ENCODE measurements around the gene INHA.

INHA gene

GRCh38 chr2:219557791-219558785, 14.0 kb upstream of the INHA start:
- DNase-seq, result no peak
- Histone ChIP-seq H3K36me3 (peaks cover 5% of the 10 kb centered on the region), H3K27me3 (ENCODE audit: insufficient read depth, low read depth, severe bottlenecking) (no peaks in the 10 kb centered on the region)

GRCh38 chr2:219559156-219559915, 12.8 kb upstream of the INHA start:
- DNase-seq, result peak; percentile 8
- no peaks in the 10 kb centered on the region for H3K9me3 ChIP-seq (ENCODE audit: severe bottlenecking)
- peaks cover 16% of the 10 kb centered on the region for H3K36me3 ChIP-seq
- no peak overlapping the region for H3K27ac ChIP-seq
- H3K4me3 ChIP-seq (ENCODE audit: low read depth, low read length), result no peak overlapping the region
- H3K27me3 ChIP-seq (ENCODE audit: insufficient read depth, low read depth, severe bottlenecking), result no peaks in the 10 kb centered on the region
- TF ChIP-seq CTCF (IDR thresholded peaks at IDR 0.05; ENCODE audit: low read depth, low read length), result no peak

More at GRCh38 chr2:219557791-219558785, 14.0 kb upstream of the INHA start:
- H3K4me3 ChIP-seq (ENCODE audit: low read depth, low read length), result no peak overlapping the region
- H3K27ac ChIP-seq, result no peak overlapping the region
- H3K9me3 ChIP-seq (ENCODE audit: severe bottlenecking), result no peaks in the 10 kb centered on the region
- TF ChIP-seq CTCF (IDR thresholded peaks at IDR 0.05; ENCODE audit: low read depth, low read length), result no peak

GRCh38 chr2:219560037-219560892, 11.8 kb upstream of the INHA start:
- Histone ChIP-seq H3K27ac (no peak overlapping the region; the same call in 1 of the 2 replicates), H3K4me3 (ENCODE audit: low read depth, low read length) (no peak overlapping the region), H3K27me3 (ENCODE audit: insufficient read depth, low read depth, severe bottlenecking) (no peaks in the 10 kb centered on the region), H3K9me3 (ENCODE audit: severe bottlenecking) (no peaks in the 10 kb centered on the region), H3K36me3 (peaks cover 25% of the 10 kb centered on the region)
- DNase-seq, result no peak
- peak; percentile 65 for TF ChIP-seq CTCF (IDR thresholded peaks at IDR 0.05; ENCODE audit: low read depth, low read length)

GRCh38 chr2:219560893-219561178, 11.3 kb upstream of the INHA start:
- peaks cover 25% of the 10 kb centered on the region for H3K36me3 ChIP-seq
- H3K9me3 ChIP-seq (ENCODE audit: severe bottlenecking), result no peaks in the 10 kb centered on the region
- TF ChIP-seq CTCF (IDR thresholded peaks at IDR 0.05; ENCODE audit: low read depth, low read length), result no peak
- H3K27me3 ChIP-seq (ENCODE audit: insufficient read depth, low read depth, severe bottlenecking), result no peaks in the 10 kb centered on the region
- no peak overlapping the region; the same call in 1 of the 2 replicates for H3K27ac ChIP-seq
- H3K4me3 ChIP-seq (ENCODE audit: low read depth, low read length), result no peak overlapping the region
- DNase-seq, result no peak

GRCh38 chr2:219561179-219562048, 10.7 kb upstream of the INHA start:
- DNase-seq, result no peak
- no peak for TF ChIP-seq CTCF (IDR thresholded peaks at IDR 0.05; ENCODE audit: low read depth, low read length)
- H3K27me3 ChIP-seq (ENCODE audit: insufficient read depth, low read depth, severe bottlenecking), result no peaks in the 10 kb centered on the region
- no peaks in the 10 kb centered on the region for H3K9me3 ChIP-seq (ENCODE audit: severe bottlenecking)
- H3K4me3 ChIP-seq (ENCODE audit: low read depth, low read length), result no peak overlapping the region
- H3K27ac ChIP-seq, result no peak overlapping the region; the same call in 1 of the 2 replicates
- H3K36me3 ChIP-seq, result peaks cover 26% of the 10 kb centered on the region

All from WERI-Rb-1 (cell line).